Lower leg skin (tissue), 4 donors: Measurements from ENCODE around the gene OSBP. TPM values are rescaled to one million over a fixed set of nuclear protein-coding genes. Genes with fewer than 3 reads are reported as not detected.

ENCODE experiments used
- DNase-seq, 2 donors: peaks; one replicate each; pipeline ENCODE4 v3.0.0-alpha.2; 2019; ENCODE audit warnings: low spot score in 2 of 2
- H3K4me3 ChIP-seq: fragments of 200-600 bp; sonication (generic); 2 replicates; pipeline ENCODE4 v1.5.1; 2017; ENCODE audit warnings: mild to moderate bottlenecking, low read depth; ENCODE audit not compliant: poor library complexity, severe bottlenecking
- CTCF ChIP-seq, 3 donors: fragments of 450-650 bp; IDR thresholded peaks; one replicate each; pipeline ENCODE4 v1.5.1; 2016; ENCODE audit warnings: antibody characterized with exemption in 3 of 3, mild to moderate bottlenecking in 3 of 3, moderate library complexity in 2 of 3
- POLR2A ChIP-seq, 2 donors: fragments of 450-650 bp; IDR thresholded peaks; one replicate each; pipeline ENCODE4 v1.6.1; 2016 to 2017; ENCODE audit warnings: antibody characterized with exemption in 2 of 2, mild to moderate bottlenecking in 1 of 2, moderate library complexity in 1 of 2
- WGBS, 2 donors: methylation state at CpG; one replicate each; pipeline ENCODE4 v1.1.5; 2018; 5-methylcytosine and 5-hydroxymethylcytosine counted together
- intact Hi-C: fragments of 100-400 bp; cut with DNase I; formaldehyde crosslinking; loops from one replicate; pipeline ENCODE4 v1.15.0; 2023; ENCODE audit warnings: low total_unique reads
- total RNA-seq, 4 donors: library from RNA; depleted of rRNA; stranded (reverse); fragments of >200 nt; gene quantifications; one replicate each; pipeline ENCODE4 v1.1.0, GENCODE V29; 2016

Gene OSBP
- 10 to 100 TPM; 42.4 to 52.9 (median 43.8) TPM for total RNA-seq

- DNase-seq: peak; percentile 100
- peak within 1 kb of the TSS; percentile 82 for H3K4me3 ChIP-seq
- peak in 1 of 2 donors; percentile 58 for TF ChIP-seq POLR2A (IDR thresholded peaks at IDR 0.05)
- no peak for TF ChIP-seq CTCF (IDR thresholded peaks at IDR 0.05)
- intact Hi-C loops: no loop called here
- WGBS, 2 donors: 1 to 3% methylated on average over 26 to 47 of the region's 55 CpGs
Measured at GRCh38 chr11:59615637-59616395, at the start of gene OSBP. Gene OSBP (minus strand): TSS chr11:59615774. CDS start chr11:59615664, 110 bp downstream.

GRCh38 chr11:59660621-59661020, 45.0 kb upstream of the OSBP start:
- no peak overlapping the region for H3K4me3 ChIP-seq
- intact Hi-C loops: no loop called here

GRCh38 chr11:59659981-59660380, 44.4 kb upstream of the OSBP start:
- 76 to 77% methylated on average over 2 of the region's 2 CpGs for WGBS, 2 donors
- H3K4me3 ChIP-seq: no peak overlapping the region
- no peak for DNase-seq
- TF ChIP-seq POLR2A (IDR thresholded peaks at IDR 0.05) (no peak), CTCF (IDR thresholded peaks at IDR 0.05) (no peak)
- intact Hi-C loops: no loop called here

More at GRCh38 chr11:59660621-59661020, 45.0 kb upstream of the OSBP start:
- WGBS, 2 donors: 76 to 83% methylated on average over 1 of the region's 1 CpG
- DNase-seq: no peak
- TF ChIP-seq CTCF (IDR thresholded peaks at IDR 0.05) (no peak), POLR2A (IDR thresholded peaks at IDR 0.05) (no peak)

GRCh38 chr11:59658036-59658435, 42.5 kb upstream of the OSBP start:
- TF ChIP-seq POLR2A (IDR thresholded peaks at IDR 0.05): no peak
- TF ChIP-seq CTCF (IDR thresholded peaks at IDR 0.05): no peak
- intact Hi-C loops: no loop called here
- H3K4me3 ChIP-seq: no peak overlapping the region
- no peak for DNase-seq
- 96 to 99% methylated on average over 5 of the region's 5 CpGs for WGBS, 2 donors

- no peak for DNase-seq
- intact Hi-C loops: no loop called here
- no peak for TF ChIP-seq CTCF (IDR thresholded peaks at IDR 0.05)
- no peak for TF ChIP-seq POLR2A (IDR thresholded peaks at IDR 0.05)
- no peak overlapping the region for H3K4me3 ChIP-seq
- WGBS, 2 donors: 85 to 86% methylated on average over 4 of the region's 4 CpGs
Measured at GRCh38 chr11:59654893-59655292, 39.3 kb upstream of the OSBP start.
